GM23338 (cell line): ENCODE measurements around the gene SURF1. TPM values are rescaled to one million over a fixed set of nuclear protein-coding genes. Genes with fewer than 3 reads are reported as not detected.
A peak's percentile ranks its signal among the peaks of the same experiment; 100 is the strongest.
"Not testable (repeated sequence)": the region's sequence is repeated elsewhere in the genome, so short reads cannot be mapped to it uniquely, and the experiment has no call there.

ENCODE experiments used
- ATAC-seq: fragments of 200-7000 bp; cut with Tn5 transposase; 3 replicates; pipeline ENCODE4 v1.9.1; 2020
- DNase-seq: peaks from one replicate; pipeline ENCODE4 v3.0.0-alpha.2; 2015; ENCODE audit warnings: low spot score
- H2AFZ ChIP-seq: fragments of 200-600 bp; sonication (generic); 2 replicates; pipeline ENCODE4 v1.8.0; 2016; ENCODE audit warnings: antibody characterized with exemption, mild to moderate bottlenecking, moderate library complexity
- H3F3A ChIP-seq: fragments of 200-600 bp; sonication (generic); replicated peaks from 2 replicates; pipeline ENCODE4 v1.8.0; 2017; ENCODE audit warnings: antibody characterized with exemption, mixed run types, low read depth
- H3K27ac ChIP-seq: fragments of 200-600 bp; sonication (generic); 2 replicates; pipeline ENCODE4 v1.6.1; 2016; ENCODE audit warnings: low read depth
- H3K27me3 ChIP-seq: fragments of 200-600 bp; sonication (generic); 2 replicates; pipeline ENCODE4 v1.8.0; 2016; ENCODE audit warnings: mild to moderate bottlenecking, mixed run types, moderate library complexity; ENCODE audit not compliant: insufficient read depth
- H3K36me3 ChIP-seq: fragments of 200-600 bp; sonication (generic); 2 replicates; pipeline ENCODE4 v1.8.0; 2016; ENCODE audit warnings: mild to moderate bottlenecking; ENCODE audit not compliant: insufficient read depth
- H3K4me1 ChIP-seq: fragments of 200-600 bp; sonication (generic); 2 replicates; pipeline ENCODE4 v1.8.0; 2016; ENCODE audit warnings: mild to moderate bottlenecking, moderate library complexity; ENCODE audit not compliant: insufficient read depth
- H3K4me2 ChIP-seq: fragments of 200-600 bp; sonication (generic); 2 replicates; pipeline ENCODE4 v1.7.1; 2017; ENCODE audit warnings: mixed run types
- H3K4me3 ChIP-seq: fragments of 200-600 bp; sonication (generic); 2 replicates; pipeline ENCODE4 v1.6.1; 2016; ENCODE audit warnings: mixed run types
- H3K79me2 ChIP-seq: fragments of 200-600 bp; sonication (generic); replicated peaks from 2 replicates; pipeline ENCODE4 v1.8.0; 2017; ENCODE audit warnings: mild to moderate bottlenecking; ENCODE audit not compliant: insufficient read depth
- H3K9me2 ChIP-seq: fragments of 200-600 bp; sonication (generic); 2 replicates; pipeline ENCODE4 v1.8.0; 2017; ENCODE audit not compliant: insufficient read depth
- H4K20me1 ChIP-seq: fragments of 200-600 bp; sonication (generic); replicated peaks from 2 replicates; pipeline ENCODE4 v1.8.0; 2017; ENCODE audit warnings: mild to moderate bottlenecking; ENCODE audit not compliant: insufficient read depth
- H3K27ac Mint-ChIP-seq: 2 replicates; pipeline ENCODE4 v1.8.0; 2020; ENCODE audit warnings: inconsistent platforms, mild to moderate bottlenecking, moderate library complexity, mixed read lengths
- H3K27me3 Mint-ChIP-seq: 3 replicates; pipeline ENCODE4 v1.8.0; 2022; ENCODE audit warnings: low read depth, mild to moderate bottlenecking, moderate library complexity, mixed read lengths, inconsistent platforms; ENCODE audit not compliant: insufficient read depth, poor library complexity
- H3K36me3 Mint-ChIP-seq: 3 replicates; pipeline ENCODE4 v1.8.0; 2021; ENCODE audit warnings: low read depth, mild to moderate bottlenecking, inconsistent platforms, moderate library complexity, mixed read lengths
- H3K4me1 Mint-ChIP-seq: 3 replicates; pipeline ENCODE4 v1.8.0; 2020; ENCODE audit warnings: mild to moderate bottlenecking, inconsistent platforms, mixed read lengths
- H3K4me3 Mint-ChIP-seq: 3 replicates; pipeline ENCODE4 v1.8.0; 2021; ENCODE audit warnings: moderate library complexity, mild to moderate bottlenecking, inconsistent platforms, mixed read lengths
- H3K9me3 Mint-ChIP-seq: 3 replicates; pipeline ENCODE4 v1.8.0; 2020; ENCODE audit warnings: moderate library complexity, mild to moderate bottlenecking, inconsistent platforms, mixed read lengths
- CREB1 ChIP-seq: fragments of 250-450 bp; sonication (Bioruptor Pico); IDR thresholded peaks from 2 replicates; pipeline ENCODE4 v1.5.0; 2020; ENCODE audit warnings: low read depth, mild to moderate bottlenecking, moderate library complexity
- CTCF ChIP-seq, 2 experiments: fragments of 200-600 bp in 1 of 2; sonication (generic) in 1 of 2; conservative IDR thresholded peaks; 2 replicates each; pipeline versions ENCODE4 v1.5.1 to v1.6.1; 2016 to 2017; ENCODE audit warnings: antibody characterized with exemption in 2 of 2, low read depth in 2 of 2, mild to moderate bottlenecking in 2 of 2, moderate library complexity in 1 of 2
- EZH2phosphoT487 ChIP-seq: fragments of 200-600 bp; sonication (generic); IDR thresholded peaks from one replicate; pipeline ENCODE4 v1.8.1; 2018; ENCODE audit warnings: antibody characterized with exemption; ENCODE audit not compliant: unreplicated experiment
- JUNB ChIP-seq: IDR thresholded peaks from one replicate; pipeline ENCODE4 v1.6.1; 2016; ENCODE audit warnings: antibody characterized with exemption; ENCODE audit not compliant: unreplicated experiment
- REST ChIP-seq: IDR thresholded peaks from one replicate; pipeline ENCODE4 v1.6.1; 2018; ENCODE audit warnings: antibody characterized with exemption; ENCODE audit not compliant: unreplicated experiment
- ZNF114 ChIP-seq: fragments of 250-450 bp; sonication (Bioruptor Pico); IDR thresholded peaks from 2 replicates; pipeline ENCODE4 v1.5.0; 2020; ENCODE audit warnings: mild to moderate bottlenecking, moderate library complexity
- polyA plus RNA-seq: library from polyadenylated mRNA; unstranded; fragments of >200 nt; fragmentation: Nextera tagmentation; extraction: Ambion mirVana; gene quantifications from 2 replicates; pipeline ENCODE4 v1.2.1, GENCODE V29; 2016
- total RNA-seq: library from RNA; depleted of rRNA; stranded (reverse); fragments of >200 nt; shearing (Covaris generic); gene quantifications from 2 replicates; pipeline ENCODE4 v1.2.3, GENCODE V29; 2014

Gene SURF1
- total and polyA plus RNA-seq, 2 experiments from 2014 or later: 39.1 to 52.6 TPM

- no peak overlapping the region for H3K27ac ChIP-seq
- H3K4me1 Mint-ChIP-seq: no peaks in the 10 kb centered on the region
- no peaks in the 10 kb centered on the region for H3K36me3 ChIP-seq
- DNase-seq (no peak), ATAC-seq (no peak)
- H3K4me3 Mint-ChIP-seq: no peak overlapping the region; the same call in 2 of the 3 replicates
- H3K27me3 Mint-ChIP-seq: peaks cover 12% of the 10 kb centered on the region
- peaks cover 25% of the 10 kb centered on the region for H3K9me3 Mint-ChIP-seq
- no peak overlapping the region for H3K27ac Mint-ChIP-seq
- no peak overlapping the region for H2AFZ ChIP-seq
- no peaks in the 10 kb centered on the region for H3K27me3 ChIP-seq
- no peaks in the 10 kb centered on the region for H3F3A ChIP-seq
- H3K4me2 ChIP-seq: no peak overlapping the region
- H3K79me2 ChIP-seq: no peaks in the 10 kb centered on the region
- TF ChIP-seq EZH2phosphoT487 (no peak), JUNB (no peak), CTCF (conservative IDR thresholded peaks at IDR 0.05; ENCODE audit: low read depth in 2 of 2) (no peak), REST (no peak), ZNF114 (CRISPR knock-in tag) (no peak)
- H3K9me2 ChIP-seq: no peaks in the 10 kb centered on the region
- H3K4me3 ChIP-seq: no peak overlapping the region
- peaks cover 7% of the 10 kb centered on the region for H3K36me3 Mint-ChIP-seq
- no peaks in the 10 kb centered on the region for H3K4me1 ChIP-seq
- no peaks in the 10 kb centered on the region for H4K20me1 ChIP-seq
Observed at GRCh38 chr9:133321411-133321935, 34.8 kb downstream of the SURF1 start.

- Mint-ChIP-seq H3K9me3 (peaks cover 24% of the 10 kb centered on the region), H3K4me3 (no peak overlapping the region), H3K27me3 (peaks cover 12% of the 10 kb centered on the region), H3K4me1 (no peaks in the 10 kb centered on the region), H3K27ac (no peak overlapping the region), H3K36me3 (peaks cover 7% of the 10 kb centered on the region; the same call in 2 of the 3 replicates)
- DNase-seq (peak; percentile 66), ATAC-seq (peak; percentile 94)
- H3K4me1 ChIP-seq: no peaks in the 10 kb centered on the region
- H3K4me2 ChIP-seq: no peak overlapping the region
- no peak overlapping the region for H3K27ac ChIP-seq
- no peaks in the 10 kb centered on the region for H4K20me1 ChIP-seq
- TF ChIP-seq CTCF (conservative IDR thresholded peaks at IDR 0.05; ENCODE audit: low read depth in 2 of 2) (peak; percentile 40 to 61), CREB1 (CRISPR knock-in tag) (no peak)
- H2AFZ ChIP-seq: no peak overlapping the region; the same call in 1 of the 2 replicates
- no peaks in the 10 kb centered on the region for H3K9me2 ChIP-seq
- no peaks in the 10 kb centered on the region for H3K27me3 ChIP-seq
- H3K36me3 ChIP-seq: no peaks in the 10 kb centered on the region
- no peak overlapping the region for H3K4me3 ChIP-seq
- H3F3A ChIP-seq: no peaks in the 10 kb centered on the region
- no peaks in the 10 kb centered on the region for H3K79me2 ChIP-seq
Observed at GRCh38 chr9:133320421-133320881, 35.8 kb downstream of the SURF1 start.

- not testable (repeated sequence) for DNase-seq, H3K4me3 Mint-ChIP-seq, H3K9me2 ChIP-seq, H3K27me3 ChIP-seq, H3K27ac ChIP-seq, H4K20me1 ChIP-seq, H3K9me3 Mint-ChIP-seq, H3K4me1 ChIP-seq, H3K27me3 Mint-ChIP-seq, H3K4me1 Mint-ChIP-seq, H2AFZ ChIP-seq, H3K4me2 ChIP-seq, H3F3A ChIP-seq, H3K4me3 ChIP-seq, ATAC-seq, H3K27ac Mint-ChIP-seq, H3K36me3 Mint-ChIP-seq, H3K79me2 ChIP-seq, H3K36me3 ChIP-seq
Observed at GRCh38 chr9:133317551-133317950, 38.7 kb downstream of the SURF1 start.
